Amygdala (tissue), 56 donors: Measurements from ENCODE around the gene PGAP6.
A peak's percentile ranks its signal among the peaks of the same experiment; 100 is the strongest.
"Not testable (repeated sequence)": the region's sequence is repeated elsewhere in the genome, so short reads cannot be mapped to it uniquely, and the experiment has no call there.

Experiments
- DNase-seq, 56 donors: peaks; one replicate each; lab custom pipeline; 2025; lab: John Stamatoyannopoulos, UW

PGAP6 gene

GRCh38 chr16:379961-380761 is 1.6 kb downstream of the PGAP6 start:
- no peak for DNase-seq

GRCh38 chr16:379183-379960 is 2.4 kb downstream of the PGAP6 start:
- no peak for DNase-seq

GRCh38 chr16:378821-379182 is 3.0 kb downstream of the PGAP6 start:
- no peak for DNase-seq

- not testable (repeated sequence) for DNase-seq
Measured at GRCh38 chr16:378113-378820, 3.5 kb downstream of the PGAP6 start.

- DNase-seq = no peak
Measured at GRCh38 chr16:377419-377951, 4.3 kb downstream of the PGAP6 start.

- no peak for DNase-seq
Measured at GRCh38 chr16:376817-377418, 4.9 kb downstream of the PGAP6 start.

GRCh38 chr16:375927-376816 is 5.6 kb downstream of the PGAP6 start:
- DNase-seq = no peak

- DNase-seq = no peak
Measured at GRCh38 chr16:375212-375611, 6.6 kb downstream of the PGAP6 start.

- DNase-seq = no peak
Measured at GRCh38 chr16:374616-374926, 7.2 kb downstream of the PGAP6 start.

- no peak for DNase-seq
Measured at GRCh38 chr16:373848-374615, 7.7 kb downstream of the PGAP6 start.

- no peak for DNase-seq
Measured at GRCh38 chr16:373020-373598, 8.7 kb downstream of the PGAP6 start.

- no peak for DNase-seq
Measured at GRCh38 chr16:372302-372983, 9.3 kb downstream of the PGAP6 start.

GRCh38 chr16:371515-372301 is 10.1 kb downstream of the PGAP6 start:
- DNase-seq = no peak

- DNase-seq = no peak
Measured at GRCh38 chr16:370979-371514, 10.7 kb downstream of the PGAP6 start.

- peak in 55 of 56 donors; percentile 42 to 95 (median 86) for DNase-seq
Measured at GRCh38 chr16:370443-370842, 11.3 kb downstream of the PGAP6 start, which contains the start of gene MRPL28. MRPL28 (minus strand) TSS chr16:370538; CDS start chr16:370218, 320 bp downstream.

GRCh38 chr16:369866-370436 is 11.8 kb downstream of the PGAP6 start:
- DNase-seq = no peak
